Measurements from ENCODE around the gene ZNF789. TPM values are rescaled to one million over a fixed set of nuclear protein-coding genes. Genes with fewer than 3 reads are reported as not detected.

The ZNF789 gene
- total and polyA plus RNA-seq, 2 of the 13 experiments (the other 11 are each of a cell fraction or from before 2014, with no cell fraction given) = 19.8 to 25.1 TPM

GRCh38 chr7:99455874-99456273 is 16.8 kb upstream of the ZNF789 start:
- H3K27me3 ChIP-seq (ENCODE audit: control insufficient read depth in 1 of 2, insufficient read depth in 2 of 2, low read length in 2 of 2) = no peaks in the 10 kb centered on the region
- BruUV-seq (replicated peaks) = no TSS peak
- H3K4me3 ChIP-seq (replicated peaks in 1 of 3; ENCODE audit: insufficient read depth in 1 of 3, low read depth in 2 of 3, low read length in 3 of 3) = no peak overlapping the region
- POLR2A ChIA-PET = interaction anchor here (3.8 kb wide), 1 partner anchor 10 kb away, joined by 16 read pairs; the partner anchor contains the start of gene ATP5MF
- H3K36me3 ChIP-seq (replicated peaks in 1 of 2; ENCODE audit: control insufficient read depth in 1 of 2, insufficient read depth in 2 of 2, low read length in 2 of 2) = peaks cover 28 to 97% of the 10 kb centered on the region in 2 experiments
- no peak overlapping the region for H3K27ac ChIP-seq (ENCODE audit: extremely low read length, insufficient read depth, low read length)
- FAIRE-seq (no peak), ATAC-seq (no peak; the same call in 2 of the 3 replicates), DNase-seq (ENCODE audit: low spot score) (no peak)
- H3K4me2 ChIP-seq (ENCODE audit: low read depth, low read length) = no peak overlapping the region
- peaks cover 26% of the 10 kb centered on the region for H3K79me2 ChIP-seq (ENCODE audit: insufficient read depth, low read length)
- no peak overlapping the region for H2AFZ ChIP-seq (ENCODE audit: low read length)
- H3K9ac ChIP-seq (ENCODE audit: insufficient read depth, low read depth, low read length) = no peak overlapping the region
- H3K4me1 ChIP-seq (ENCODE audit: insufficient read depth, low read length) = peaks cover 9% of the 10 kb centered on the region
- CTCF ChIA-PET (ENCODE audit: low intra/inter-chr PET ratio, low total read pairs) = no interaction called here
- intact Hi-C loops (cut with micrococcal nuclease; ENCODE audit: unreplicated experiment) (no loop called here), in situ Hi-C loops (cut with HindIII; ENCODE audit: extremely low pct_ligation_motif_present, low pct_unique_long_range_greater_than_20kb) (no loop called here)
- no peaks in the 10 kb centered on the region for H3K9me3 ChIP-seq (ENCODE audit: low read length)
- peak; percentile 1 for TF ChIP-seq AGO1 (IDR thresholded peaks at IDR 0.05; ENCODE audit: low read depth, low read length, poor library complexity, severe bottlenecking)
- TF ChIP-seq SRSF1 (optimal IDR thresholded peaks at IDR 0.05; ENCODE audit: low read depth, low read length) = no peak
- TF ChIP-seq AGO2 (optimal IDR thresholded peaks at IDR 0.05; ENCODE audit: low read depth, low read length) = peak; percentile 82
- peak; percentile 85 for TF ChIP-seq RBM22 (optimal IDR thresholded peaks at IDR 0.05; ENCODE audit: low read length)
- TF ChIP-seq, protein P1, sequence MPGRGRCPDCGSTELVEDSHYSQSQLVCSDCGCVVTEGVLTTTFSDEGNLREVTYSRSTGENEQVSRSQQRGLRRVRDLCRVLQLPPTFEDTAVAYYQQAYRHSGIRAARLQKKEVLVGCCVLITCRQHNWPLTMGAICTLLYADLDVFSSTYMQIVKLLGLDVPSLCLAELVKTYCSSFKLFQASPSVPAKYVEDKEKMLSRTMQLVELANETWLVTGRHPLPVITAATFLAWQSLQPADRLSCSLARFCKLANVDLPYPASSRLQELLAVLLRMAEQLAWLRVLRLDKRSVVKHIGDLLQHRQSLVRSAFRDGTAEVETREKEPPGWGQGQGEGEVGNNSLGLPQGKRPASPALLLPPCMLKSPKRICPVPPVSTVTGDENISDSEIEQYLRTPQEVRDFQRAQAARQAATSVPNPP (CRISPR knock-in tag; IDR thresholded peaks at IDR 0.05) = no peak
- H4K20me1 ChIP-seq (ENCODE audit: insufficient read depth, low read length) = peaks cover 37% of the 10 kb centered on the region
- 87% methylated on average over 7 of the region's 9 CpGs for WGBS (ENCODE audit: low lambda C conversion rate)

DNA sequence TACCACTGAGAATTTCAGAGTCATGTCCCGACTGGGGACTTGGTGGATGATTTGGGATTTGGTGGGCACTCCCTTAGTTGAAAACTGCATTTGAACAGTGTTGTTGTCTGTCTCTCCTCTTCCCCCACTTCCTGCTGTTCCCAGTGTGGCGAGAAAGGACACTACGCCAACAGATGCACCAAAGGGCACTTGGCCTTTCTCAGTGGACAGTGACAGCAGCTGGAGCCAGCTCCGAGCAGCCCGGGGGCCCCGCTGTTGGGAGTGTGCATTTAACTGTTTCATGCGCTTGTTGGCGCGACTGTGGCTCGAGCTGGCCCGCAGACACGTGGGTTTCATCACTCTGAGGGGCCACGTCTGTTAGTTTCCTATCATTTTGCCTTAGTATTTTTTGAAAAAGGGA is 16.4 kb upstream of the ZNF789 start:
- Histone ChIP-seq H3K79me2 (ENCODE audit: insufficient read depth, low read length) (peaks cover 30% of the 10 kb centered on the region), H4K20me1 (ENCODE audit: insufficient read depth, low read length) (peaks cover 41% of the 10 kb centered on the region), H3K36me3 (replicated peaks in 1 of 2; ENCODE audit: control insufficient read depth in 1 of 2, insufficient read depth in 2 of 2, low read length in 2 of 2) (peaks cover 25 to 97% of the 10 kb centered on the region in 2 experiments), H3K27ac (ENCODE audit: extremely low read length, insufficient read depth, low read length) (no peak overlapping the region), H3K9me3 (ENCODE audit: low read length) (no peaks in the 10 kb centered on the region), H3K4me3 (replicated peaks in 1 of 3; ENCODE audit: insufficient read depth in 1 of 3, low read depth in 2 of 3, low read length in 3 of 3) (no peak overlapping the region), H3K4me1 (ENCODE audit: insufficient read depth, low read length) (peaks cover 13% of the 10 kb centered on the region), H3K27me3 (ENCODE audit: control insufficient read depth in 1 of 2, insufficient read depth in 2 of 2, low read length in 2 of 2) (no peaks in the 10 kb centered on the region), H3K9ac (ENCODE audit: insufficient read depth, low read depth, low read length) (no peak overlapping the region), H2AFZ (ENCODE audit: low read length) (no peak overlapping the region), H3K4me2 (ENCODE audit: low read depth, low read length) (no peak overlapping the region)
- intact Hi-C loops (cut with micrococcal nuclease; ENCODE audit: unreplicated experiment) (no loop called here), in situ Hi-C loops (cut with HindIII; ENCODE audit: extremely low pct_ligation_motif_present, low pct_unique_long_range_greater_than_20kb) (no loop called here)
- ATAC-seq (no peak), DNase-seq (ENCODE audit: low spot score) (no peak), FAIRE-seq (no peak)
- ChIA-PET CTCF (ENCODE audit: low intra/inter-chr PET ratio, low total read pairs) (no interaction called here), POLR2A (interaction anchor here (3.8 kb wide), 1 partner anchor 9 kb away, joined by 16 read pairs; the partner anchor contains the start of gene ATP5MF)
- TF ChIP-seq ZNF513 (CRISPR knock-in tag; conservative IDR thresholded peaks at IDR 0.05) = no peak
- no peak for TF ChIP-seq CBX1 (IDR thresholded peaks at IDR 0.05; ENCODE audit: low read depth)
- no peak for TF ChIP-seq ZNF747 (CRISPR knock-in tag; IDR thresholded peaks at IDR 0.05; ENCODE audit: borderline replicate concordance)
- no peak for TF ChIP-seq FOXP1 (IDR thresholded peaks at IDR 0.05)
- no peak for TF ChIP-seq FOXP1 (CRISPR knock-in tag; IDR thresholded peaks at IDR 0.05)
- TF ChIP-seq SMC3 (IDR thresholded peaks at IDR 0.05; ENCODE audit: low read length) = no peak
- TF ChIP-seq NCOA2 (CRISPR knock-in tag; IDR thresholded peaks at IDR 0.05) = no peak
- peak; percentile 48; the same call in 1 of the 2 replicates for TF ChIP-seq POLR2G (IDR thresholded peaks at IDR 0.05; ENCODE audit: low read depth, low read length)
- peak; percentile 62 for TF ChIP-seq AGO2 (optimal IDR thresholded peaks at IDR 0.05; ENCODE audit: low read depth, low read length)
- TF ChIP-seq HHEX (CRISPR knock-in tag; IDR thresholded peaks at IDR 0.05) = no peak
- TF ChIP-seq ZNF589 (CRISPR knock-in tag; conservative IDR thresholded peaks at IDR 0.05) = no peak
- TF ChIP-seq AGO1 (IDR thresholded peaks at IDR 0.05; ENCODE audit: low read depth, low read length, poor library complexity, severe bottlenecking) = peak; percentile 57
- TF ChIP-seq POLR2A (IDR thresholded peaks at IDR 0.05; ENCODE audit: insufficient read depth in 1 of 2, low read depth in 2 of 2, low read length in 2 of 2) = peak in 1 of 2 experiments; percentile 23; a peak in 1 of 4 replicates
- no TSS peak for BruUV-seq (replicated peaks)
- WGBS (ENCODE audit: low lambda C conversion rate) = 93% methylated on average over 13 of the region's 13 CpGs

Measured in HepG2 (cell line).